Renal pelvis (tissue), 4 donors: Measurements from ENCODE around the gene EFCAB14. TPM values are rescaled to one million over a fixed set of nuclear protein-coding genes. Genes with fewer than 3 reads are reported as not detected.
"Not testable (repeated sequence)": the region's sequence is repeated elsewhere in the genome, so short reads cannot be mapped to it uniquely, and the experiment has no call there.

ENCODE experiments used
- DNase-seq: peaks from one replicate; pipeline ENCODE4 v3.0.0-alpha.2; 2013
- polyA plus RNA-seq, 3 donors: library from polyadenylated mRNA; unstranded; fragments of 120-200 nt; gene quantifications; one replicate each; pipeline ENCODE4 v1.2.1, GENCODE V29; 2013; ENCODE audit not compliant: insufficient read length in 3 of 3

Gene EFCAB14
- polyA plus RNA-seq, 3 donors, result 87.2 to 110 (median 88.9) TPM

GRCh38 chr1:46657775-46658174 is 61.1 kb downstream of the EFCAB14 start:
- no peak for DNase-seq

- no peak for DNase-seq
Measured at GRCh38 chr1:46656643-46657042, 62.3 kb downstream of the EFCAB14 start.

- DNase-seq, result no peak
Measured at GRCh38 chr1:46655848-46656247, 63.1 kb downstream of the EFCAB14 start.

- DNase-seq, result not testable (repeated sequence)
Measured at GRCh38 chr1:46654698-46655097, 64.2 kb downstream of the EFCAB14 start.

GRCh38 chr1:46654012-46654411 is 64.9 kb downstream of the EFCAB14 start:
- DNase-seq, result no peak

GRCh38 chr1:46653405-46653958 is 65.4 kb downstream of the EFCAB14 start:
- DNase-seq, result peak; percentile 57

- DNase-seq, result no peak
Measured at GRCh38 chr1:46652321-46653100, 66.4 kb downstream of the EFCAB14 start.

- not testable (repeated sequence) for DNase-seq
Measured at GRCh38 chr1:46651152-46651551, 67.8 kb downstream of the EFCAB14 start.

- no peak for DNase-seq
Measured at GRCh38 chr1:46650491-46650890, 68.4 kb downstream of the EFCAB14 start.

- no peak for DNase-seq
Measured at GRCh38 chr1:46649764-46650163, 69.2 kb downstream of the EFCAB14 start.

- DNase-seq, result no peak
Measured at GRCh38 chr1:46647611-46648010, 71.3 kb downstream of the EFCAB14 start.

GRCh38 chr1:46646844-46647243 is 72.1 kb downstream of the EFCAB14 start:
- DNase-seq, result no peak

- DNase-seq, result no peak
Measured at GRCh38 chr1:46646331-46646730, 72.6 kb downstream of the EFCAB14 start.

- no peak for DNase-seq
Measured at GRCh38 chr1:46645815-46646214, 73.1 kb downstream of the EFCAB14 start.

- peak; percentile 30 for DNase-seq
Measured at GRCh38 chr1:46643368-46643775, 75.5 kb downstream of the EFCAB14 start.

GRCh38 chr1:46642115-46642680 is 76.7 kb downstream of the EFCAB14 start:
- no peak for DNase-seq

GRCh38 chr1:46639547-46639946 is 79.4 kb downstream of the EFCAB14 start:
- no peak for DNase-seq

- DNase-seq, result no peak
Measured at GRCh38 chr1:46638921-46639320, 80.0 kb downstream of the EFCAB14 start.

- DNase-seq, result no peak
Measured at GRCh38 chr1:46637444-46638083, 81.3 kb downstream of the EFCAB14 start.

- DNase-seq, result no peak
Measured at GRCh38 chr1:46635205-46635604, 83.7 kb downstream of the EFCAB14 start.

- DNase-seq, result no peak
Measured at GRCh38 chr1:46630719-46631118, 88.2 kb downstream of the EFCAB14 start.
